Measurements from ENCODE around the gene HDLBP.

GRCh38 chr2:241237949-241238371, 77.5 kb downstream of the HDLBP start:
- no peak for TF ChIP-seq ZNF565 (CRISPR knock-in tag; conservative IDR thresholded peaks at IDR 0.05; ENCODE audit: low read depth)
- TF ChIP-seq ZFP30 (CRISPR knock-in tag; IDR thresholded peaks at IDR 0.05) = no peak
- TF ChIP-seq ESRRG (CRISPR knock-in tag; IDR thresholded peaks at IDR 0.05) = no peak
- no peak for TF ChIP-seq CSDC2 (CRISPR knock-in tag; IDR thresholded peaks at IDR 0.05)
- no peak for TF ChIP-seq POU6F1 (CRISPR knock-in tag; IDR thresholded peaks at IDR 0.05; ENCODE audit: borderline replicate concordance, low read depth)
- no peak for TF ChIP-seq CREB5 (CRISPR knock-in tag; IDR thresholded peaks at IDR 0.05; ENCODE audit: low read depth)
- TF ChIP-seq TOX (CRISPR knock-in tag; IDR thresholded peaks at IDR 0.05; ENCODE audit: borderline replicate concordance) = no peak
- TF ChIP-seq ZNF70 (CRISPR knock-in tag; IDR thresholded peaks at IDR 0.05) = no peak
- no peak for TF ChIP-seq PATZ1 (CRISPR knock-in tag; IDR thresholded peaks at IDR 0.05; ENCODE audit: borderline replicate concordance)
- TF ChIP-seq ZFP3 (CRISPR knock-in tag; IDR thresholded peaks at IDR 0.05) = no peak
- no peak for TF ChIP-seq SNAI2 (CRISPR knock-in tag; IDR thresholded peaks at IDR 0.05)
